ENCODE data around the gene DCUN1D3.
A peak's percentile ranks its signal among the peaks of the same experiment; 100 is the strongest.
"Not testable (repeated sequence)": the region's sequence is repeated elsewhere in the genome, so short reads cannot be mapped to it uniquely, and the experiment has no call there.

The DCUN1D3 gene

GRCh38 chr16:20822521-20823325, 77.4 kb downstream of the DCUN1D3 start:
- no peak for DNase-seq (ENCODE audit: low spot score)

GRCh38 chr16:20821682-20822081, 78.5 kb downstream of the DCUN1D3 start:
- DNase-seq (ENCODE audit: low spot score): no peak

DNA sequence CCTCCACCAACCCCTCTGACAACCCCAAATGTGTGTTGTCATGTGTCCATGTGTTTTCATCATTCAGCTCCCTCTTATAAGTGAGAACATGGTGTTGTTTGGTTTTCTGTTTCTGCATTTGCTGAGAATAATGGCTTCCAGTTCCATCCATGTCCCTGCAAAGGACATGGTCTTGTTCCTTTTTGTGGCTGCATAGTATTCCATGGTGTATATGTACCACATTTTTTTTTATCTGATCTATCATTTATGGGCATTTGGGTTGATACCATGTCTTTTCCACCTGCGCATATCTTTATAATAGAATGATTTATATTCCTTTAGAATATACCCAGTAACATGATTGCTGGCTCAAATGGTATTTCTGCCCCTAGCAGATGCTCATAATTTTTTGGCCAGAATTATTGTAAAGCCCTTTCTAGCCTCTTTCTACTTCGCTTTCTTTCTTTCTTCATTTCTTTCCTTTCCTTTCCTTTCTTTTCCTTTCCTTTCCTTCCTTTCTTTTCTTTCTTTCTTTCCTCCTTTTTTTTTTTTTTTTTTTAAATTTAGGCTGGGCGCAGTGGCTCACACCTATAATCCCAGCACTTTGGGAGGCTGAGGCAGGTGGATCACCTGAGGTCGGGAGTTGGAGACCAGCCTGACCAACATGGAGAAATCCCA, 81.1 kb downstream of the DCUN1D3 start:
- DNase-seq (ENCODE audit: low spot score): no peak

DNA sequence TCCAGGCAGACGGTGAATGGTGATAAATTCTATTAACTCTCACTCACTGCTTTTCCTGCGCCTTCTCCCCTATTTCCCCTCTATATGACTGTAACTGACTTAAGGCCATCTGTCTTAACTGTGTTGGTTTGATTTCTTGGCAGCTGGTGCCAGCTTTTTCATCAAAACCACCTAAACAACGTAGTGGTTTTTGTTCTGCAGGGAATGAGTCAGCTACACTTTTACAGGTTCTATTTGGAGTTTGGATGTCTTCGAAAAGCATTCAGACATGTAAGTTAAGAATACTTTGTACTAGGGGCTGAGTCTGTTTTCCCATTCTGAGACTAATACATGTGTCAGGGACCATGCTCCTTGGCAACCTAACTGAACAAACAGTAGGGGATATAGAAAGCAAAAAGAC, 85.4 kb downstream of the DCUN1D3 start:
- DNase-seq (ENCODE audit: low spot score): no peak

DNA sequence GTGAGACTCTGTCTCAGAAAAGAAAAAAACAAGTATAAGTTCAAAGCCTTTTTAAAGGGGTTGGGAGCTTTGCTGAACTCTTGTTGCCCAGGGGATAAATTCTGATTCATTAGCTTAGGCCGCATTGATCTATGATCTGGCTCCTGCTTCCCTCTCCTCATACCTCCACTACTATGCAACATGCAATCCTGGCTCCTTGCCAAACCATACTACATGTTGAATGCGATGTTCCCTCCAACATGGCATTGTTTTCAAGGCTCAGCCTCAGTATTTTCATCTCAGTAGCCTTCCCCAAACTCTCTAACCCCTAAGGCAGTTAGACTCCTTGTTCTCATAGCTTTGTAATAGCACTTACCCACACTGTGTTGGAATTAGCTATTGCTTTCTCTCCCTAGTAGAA, 87.6 kb downstream of the DCUN1D3 start:
- DNase-seq (ENCODE audit: low spot score): no peak

DNA sequence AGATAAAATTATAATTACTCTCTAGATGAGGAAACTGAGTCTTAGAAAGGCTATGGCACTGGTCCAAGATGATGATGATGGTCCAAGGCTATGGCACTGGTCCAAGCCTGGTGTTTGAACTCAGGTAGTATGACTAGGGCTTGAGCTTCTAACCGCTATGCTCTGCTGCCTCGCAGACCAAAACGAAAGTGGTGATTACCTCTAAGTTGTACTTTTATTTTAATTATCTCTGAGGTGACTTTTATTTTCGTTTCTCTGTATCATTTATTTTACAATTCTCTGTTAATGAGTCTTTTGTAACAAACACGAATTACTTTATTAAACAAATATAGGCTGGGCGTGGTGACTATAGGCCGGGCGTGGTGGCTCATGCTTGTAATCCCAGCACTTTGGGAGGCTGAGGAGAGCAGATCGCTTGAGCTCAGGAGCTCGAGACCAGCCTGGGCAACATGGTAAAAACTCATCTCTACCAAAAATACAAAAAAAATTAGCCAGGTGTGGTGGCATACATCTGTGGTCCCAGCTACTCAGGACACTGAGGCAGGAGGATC, 88.2 kb downstream of the DCUN1D3 start:
- no peak for DNase-seq (ENCODE audit: low spot score)

- no peak for DNase-seq (ENCODE audit: low spot score)
Observed at GRCh38 chr16:20807862-20808261, 92.3 kb downstream of the DCUN1D3 start.

DNA sequence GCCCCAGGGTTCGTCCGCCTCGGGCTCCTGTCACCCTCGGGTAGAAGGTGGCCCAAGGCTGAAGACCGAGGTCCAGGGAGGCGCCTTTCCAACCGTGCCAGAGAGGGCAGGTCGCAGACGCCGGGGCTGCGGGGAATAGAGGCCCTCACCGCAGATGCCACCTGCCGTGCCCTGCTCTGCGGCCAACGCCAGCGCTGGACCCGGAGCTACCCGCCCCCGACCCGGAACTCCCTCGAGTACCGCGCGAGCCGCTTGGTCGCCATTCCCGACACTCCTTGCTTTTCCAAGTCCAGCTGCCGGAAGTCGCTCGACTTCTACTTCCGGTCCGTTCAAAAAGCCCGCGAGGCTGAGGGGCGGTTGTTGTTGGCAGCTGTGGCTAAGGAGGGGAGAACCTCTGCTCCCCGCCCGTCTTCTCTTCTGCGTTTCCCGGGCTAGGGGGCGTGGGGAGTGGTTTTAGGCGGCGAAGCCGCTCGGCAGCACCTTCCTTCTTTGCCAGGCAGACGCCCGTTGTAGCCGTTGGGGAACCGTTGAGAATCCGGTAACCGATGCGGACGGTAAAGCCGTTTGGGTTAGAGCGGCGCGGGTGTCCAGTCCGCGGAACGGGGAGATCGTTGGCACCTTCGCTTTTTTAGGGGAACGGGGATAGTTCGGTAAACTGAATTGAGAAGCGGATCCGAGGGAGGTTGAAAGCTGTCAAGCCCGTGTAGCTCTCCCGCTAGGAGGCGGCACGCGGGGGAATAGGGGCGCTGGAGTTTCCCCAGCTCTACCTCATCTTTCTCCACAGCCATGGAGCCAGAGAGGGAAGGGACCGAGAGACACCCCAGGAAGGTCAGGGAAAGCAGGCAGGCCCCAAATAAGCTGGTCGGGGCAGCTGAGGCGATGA, 93.7 kb downstream of the DCUN1D3 start, which contains the start of the genes ERI2 and REXO5:
Gene ERI2 (minus strand): TSS at position 305 of the 883 bp plus-strand sequence. CDS start 42 bp downstream, at position 263.
Gene REXO5 (plus strand): TSS at position 360 of the 883 bp plus-strand sequence. CDS start 427 bp downstream, at position 787.
- peak; percentile 95 for DNase-seq (ENCODE audit: low spot score)

DNA sequence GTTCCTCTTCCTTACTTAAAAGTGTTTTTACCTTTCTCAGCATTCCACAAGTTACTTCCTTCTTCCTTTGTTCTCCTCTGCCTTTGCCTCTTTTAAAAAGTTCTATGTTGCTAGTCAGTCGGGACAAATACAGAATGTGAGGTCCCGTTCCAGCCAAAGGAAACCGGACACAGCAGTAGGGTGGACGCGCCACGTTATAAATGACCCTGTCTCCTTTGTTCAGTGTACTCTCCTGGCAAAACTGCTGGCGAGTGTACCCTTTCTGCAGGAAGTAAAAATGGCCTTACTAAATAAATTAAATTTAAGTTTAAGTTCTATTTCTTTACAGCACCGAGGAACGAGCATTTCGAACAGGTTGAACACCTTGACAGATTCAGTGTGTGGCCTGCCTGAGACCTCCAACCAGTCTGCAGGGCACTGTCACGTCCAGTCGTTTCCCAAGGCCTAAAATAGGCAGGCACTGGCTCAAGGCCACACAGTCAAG, 94.4 kb downstream of the DCUN1D3 start:
- DNase-seq (ENCODE audit: low spot score): not testable (repeated sequence)
